Activated naive CD4-positive, alpha-beta T cell treated with anti-CD3 and anti-CD28 coated beads, Interleukin-2, amount 50 U/mL, for 24 hours (primary cell): ENCODE results near the gene DEGS2.
"Not testable (repeated sequence)": the region's sequence is repeated elsewhere in the genome, so short reads cannot be mapped to it uniquely, and the experiment has no call there.

ENCODE experiments used
- H3K27ac Mint-ChIP-seq: one replicate; pipeline ENCODE4 v1.8.0; 2021; ENCODE audit warnings: mild to moderate bottlenecking, mixed read lengths
- H3K27me3 Mint-ChIP-seq: one replicate; pipeline ENCODE4 v1.8.0; 2021; ENCODE audit warnings: mixed read lengths
- H3K36me3 Mint-ChIP-seq: one replicate; pipeline ENCODE4 v1.8.0; 2021; ENCODE audit warnings: mixed read lengths
- H3K4me1 Mint-ChIP-seq: one replicate; pipeline ENCODE4 v1.8.0; 2021; ENCODE audit warnings: mixed read lengths
- H3K4me3 Mint-ChIP-seq: one replicate; pipeline ENCODE4 v1.8.0; 2021; ENCODE audit warnings: mild to moderate bottlenecking, mixed read lengths
- H3K9me3 Mint-ChIP-seq: one replicate; pipeline ENCODE4 v1.8.0; 2021; ENCODE audit warnings: mixed read lengths

The DEGS2 gene

GRCh38 chr14:100190126-100190525 lies 30.7 kb upstream of the DEGS2 start:
- peaks cover 16% of the 10 kb centered on the region for H3K4me1 Mint-ChIP-seq
- H3K9me3 Mint-ChIP-seq: no peaks in the 10 kb centered on the region
- H3K27ac Mint-ChIP-seq: no peak overlapping the region
- H3K27me3 Mint-ChIP-seq: no peaks in the 10 kb centered on the region
- H3K36me3 Mint-ChIP-seq: no peaks in the 10 kb centered on the region
- H3K4me3 Mint-ChIP-seq: no peak overlapping the region

- Mint-ChIP-seq H3K36me3 (no peaks in the 10 kb centered on the region), H3K4me1 (peaks cover 6% of the 10 kb centered on the region), H3K27me3 (no peaks in the 10 kb centered on the region), H3K9me3 (no peaks in the 10 kb centered on the region), H3K4me3 (no peak overlapping the region), H3K27ac (no peak overlapping the region)
Measured at GRCh38 chr14:100188392-100189030, 29.1 kb upstream of the DEGS2 start.

GRCh38 chr14:100187247-100187833 lies 27.9 kb upstream of the DEGS2 start:
- Mint-ChIP-seq H3K4me3 (no peak overlapping the region), H3K36me3 (no peaks in the 10 kb centered on the region), H3K27me3 (no peaks in the 10 kb centered on the region), H3K9me3 (no peaks in the 10 kb centered on the region), H3K4me1 (no peaks in the 10 kb centered on the region), H3K27ac (no peak overlapping the region)

GRCh38 chr14:100181876-100182551 lies 22.6 kb upstream of the DEGS2 start:
- H3K9me3 Mint-ChIP-seq, H3K4me1 Mint-ChIP-seq, H3K4me3 Mint-ChIP-seq, H3K27ac Mint-ChIP-seq, H3K27me3 Mint-ChIP-seq, H3K36me3 Mint-ChIP-seq: not testable (repeated sequence)

GRCh38 chr14:100180671-100181070 lies 21.2 kb upstream of the DEGS2 start:
- not testable (repeated sequence) for H3K4me1 Mint-ChIP-seq, H3K27ac Mint-ChIP-seq, H3K27me3 Mint-ChIP-seq, H3K36me3 Mint-ChIP-seq, H3K4me3 Mint-ChIP-seq, H3K9me3 Mint-ChIP-seq

GRCh38 chr14:100178691-100179090 lies 19.2 kb upstream of the DEGS2 start:
- Mint-ChIP-seq H3K27me3 (no peaks in the 10 kb centered on the region), H3K4me3 (no peak overlapping the region), H3K4me1 (no peaks in the 10 kb centered on the region), H3K36me3 (no peaks in the 10 kb centered on the region), H3K27ac (no peak overlapping the region), H3K9me3 (no peaks in the 10 kb centered on the region)

- Mint-ChIP-seq H3K27me3 (no peaks in the 10 kb centered on the region), H3K4me1 (no peaks in the 10 kb centered on the region), H3K27ac (no peak overlapping the region), H3K36me3 (no peaks in the 10 kb centered on the region), H3K4me3 (no peak overlapping the region), H3K9me3 (no peaks in the 10 kb centered on the region)
Measured at GRCh38 chr14:100176811-100177327, 17.4 kb upstream of the DEGS2 start.

GRCh38 chr14:100173353-100173752 lies 13.9 kb upstream of the DEGS2 start:
- H3K4me1 Mint-ChIP-seq: peaks cover 4% of the 10 kb centered on the region
- no peaks in the 10 kb centered on the region for H3K36me3 Mint-ChIP-seq
- no peaks in the 10 kb centered on the region for H3K27me3 Mint-ChIP-seq
- no peak overlapping the region for H3K27ac Mint-ChIP-seq
- no peaks in the 10 kb centered on the region for H3K9me3 Mint-ChIP-seq
- H3K4me3 Mint-ChIP-seq: no peak overlapping the region

- no peaks in the 10 kb centered on the region for H3K27me3 Mint-ChIP-seq
- no peak overlapping the region for H3K27ac Mint-ChIP-seq
- H3K36me3 Mint-ChIP-seq: no peaks in the 10 kb centered on the region
- no peak overlapping the region for H3K4me3 Mint-ChIP-seq
- no peaks in the 10 kb centered on the region for H3K9me3 Mint-ChIP-seq
- H3K4me1 Mint-ChIP-seq: peaks cover 4% of the 10 kb centered on the region
Measured at GRCh38 chr14:100172811-100173210, 13.4 kb upstream of the DEGS2 start.

GRCh38 chr14:100170880-100171279 lies 11.4 kb upstream of the DEGS2 start:
- Mint-ChIP-seq H3K4me1 (peaks cover 12% of the 10 kb centered on the region), H3K9me3 (no peaks in the 10 kb centered on the region), H3K4me3 (no peak overlapping the region), H3K27ac (no peak overlapping the region), H3K27me3 (no peaks in the 10 kb centered on the region), H3K36me3 (no peaks in the 10 kb centered on the region)

- no peak overlapping the region for H3K4me3 Mint-ChIP-seq
- H3K27ac Mint-ChIP-seq: no peak overlapping the region
- peaks cover 12% of the 10 kb centered on the region for H3K4me1 Mint-ChIP-seq
- no peaks in the 10 kb centered on the region for H3K9me3 Mint-ChIP-seq
- no peaks in the 10 kb centered on the region for H3K27me3 Mint-ChIP-seq
- no peaks in the 10 kb centered on the region for H3K36me3 Mint-ChIP-seq
Measured at GRCh38 chr14:100168506-100168905, 9.1 kb upstream of the DEGS2 start.

GRCh38 chr14:100165831-100166440 lies 6.5 kb upstream of the DEGS2 start:
- Mint-ChIP-seq H3K36me3 (no peaks in the 10 kb centered on the region), H3K9me3 (no peaks in the 10 kb centered on the region), H3K4me1 (peaks cover 12% of the 10 kb centered on the region), H3K27ac (no peak overlapping the region), H3K27me3 (no peaks in the 10 kb centered on the region), H3K4me3 (peak overlapping the region; percentile 84)

GRCh38 chr14:100165376-100165775 lies 5.9 kb upstream of the DEGS2 start:
- Mint-ChIP-seq H3K9me3 (no peaks in the 10 kb centered on the region), H3K36me3 (no peaks in the 10 kb centered on the region), H3K27me3 (no peaks in the 10 kb centered on the region), H3K27ac (no peak overlapping the region), H3K4me1 (peaks cover 12% of the 10 kb centered on the region), H3K4me3 (peak overlapping the region; percentile 38)

GRCh38 chr14:100160534-100160916 lies 1.1 kb upstream of the DEGS2 start:
- no peaks in the 10 kb centered on the region for H3K36me3 Mint-ChIP-seq
- peak overlapping the region; percentile 30 for H3K4me3 Mint-ChIP-seq
- H3K4me1 Mint-ChIP-seq: no peaks in the 10 kb centered on the region
- H3K27me3 Mint-ChIP-seq: peaks cover 5% of the 10 kb centered on the region
- H3K27ac Mint-ChIP-seq: no peak overlapping the region
- no peaks in the 10 kb centered on the region for H3K9me3 Mint-ChIP-seq

- Mint-ChIP-seq H3K27me3 (peaks cover 5% of the 10 kb centered on the region), H3K36me3 (peaks cover 2% of the 10 kb centered on the region), H3K27ac (no peak overlapping the region), H3K4me1 (no peaks in the 10 kb centered on the region), H3K4me3 (peak overlapping the region; percentile 30), H3K9me3 (no peaks in the 10 kb centered on the region)
Measured at GRCh38 chr14:100159865-100160533, 554 bp upstream of the DEGS2 start.
